ENCODE results near the gene SERPINE3.

- no peak for TF ChIP-seq EZH2 (IDR thresholded peaks at IDR 0.05)
- no peak for TF ChIP-seq POLR2AphosphoS5 (IDR thresholded peaks at IDR 0.05; ENCODE audit: borderline replicate concordance, low read depth, low read length)
Observed at GRCh38 chr13:51363625-51364024, 24.1 kb downstream of the SERPINE3 start.

Measured in SK-N-MC (cell line).